NCI-H446 (cell line): ENCODE measurements around the gene TUBE1.
A peak's percentile ranks its signal among the peaks of the same experiment; 100 is the strongest.

Experiments used
- DNase-seq, 2 experiments: peaks; one replicate each; lab custom pipeline; 2025; lab: John Stamatoyannopoulos, UW

Gene TUBE1

GRCh38 chr6:112033791-112034615 lies 53.3 kb downstream of the TUBE1 start:
- peak in 1 of 2 experiments; percentile 10 for DNase-seq

GRCh38 chr6:112032728-112033127 lies 54.6 kb downstream of the TUBE1 start:
- no peak for DNase-seq

GRCh38 chr6:112031960-112032359 lies 55.3 kb downstream of the TUBE1 start:
- DNase-seq: no peak

GRCh38 chr6:112030961-112031660 lies 56.2 kb downstream of the TUBE1 start:
- no peak for DNase-seq

GRCh38 chr6:112030206-112030960 lies 56.9 kb downstream of the TUBE1 start:
- DNase-seq: no peak

GRCh38 chr6:112029045-112029822 lies 58.0 kb downstream of the TUBE1 start:
- peak in 1 of 2 experiments; percentile 62 for DNase-seq

GRCh38 chr6:112027942-112028674 lies 59.2 kb downstream of the TUBE1 start:
- DNase-seq: no peak

- DNase-seq: no peak
Observed at GRCh38 chr6:112026933-112027332, 60.3 kb downstream of the TUBE1 start.

GRCh38 chr6:112024464-112024863 lies 62.8 kb downstream of the TUBE1 start:
- DNase-seq: no peak

GRCh38 chr6:112022749-112023148 lies 64.5 kb downstream of the TUBE1 start:
- no peak for DNase-seq

GRCh38 chr6:112021691-112022310 lies 65.5 kb downstream of the TUBE1 start:
- DNase-seq: no peak
